H4 (cell line): ENCODE data around the gene ARL5C. TPM values are rescaled to one million over a fixed set of nuclear protein-coding genes. Genes with fewer than 3 reads are reported as not detected.
"Not testable (repeated sequence)": the region's sequence is repeated elsewhere in the genome, so short reads cannot be mapped to it uniquely, and the experiment has no call there.

ENCODE experiments used
- DNase-seq: peaks from one replicate; pipeline ENCODE4 v3.0.0-alpha.2; 2015; ENCODE audit warnings: low spot score
- total RNA-seq: library from RNA; depleted of rRNA; stranded (reverse); fragments of >200 nt; shearing (Covaris generic); gene quantifications from 2 replicates; pipeline ENCODE4 v1.2.3, GENCODE V29; 2014

Gene ARL5C
- total RNA-seq, 1 experiment from 2014 or later, result not detected

GRCh38 chr17:39194089-39194984 lies 28.4 kb upstream of the ARL5C start:
- DNase-seq, result no peak

- no peak for DNase-seq
These were observed 27.4 kb upstream of the ARL5C start for GRCh38 chr17:39193346-39193745.

- no peak for DNase-seq
These were observed 26.9 kb upstream of the ARL5C start for GRCh38 chr17:39192901-39193300.

- no peak for DNase-seq
These were observed 26.0 kb upstream of the ARL5C start for GRCh38 chr17:39191750-39192510.

GRCh38 chr17:39187152-39187830 lies 21.3 kb upstream of the ARL5C start:
- no peak for DNase-seq

- DNase-seq, result no peak
These were observed 20.6 kb upstream of the ARL5C start for GRCh38 chr17:39186481-39187002.

GRCh38 chr17:39183720-39184119 lies 17.8 kb upstream of the ARL5C start:
- DNase-seq, result no peak

- DNase-seq, result no peak
These were observed 17.1 kb upstream of the ARL5C start for GRCh38 chr17:39183045-39183444.

GRCh38 chr17:39181303-39181702 lies 15.3 kb upstream of the ARL5C start:
- DNase-seq, result no peak

GRCh38 chr17:39178536-39178935 lies 12.6 kb upstream of the ARL5C start:
- DNase-seq, result no peak

- DNase-seq, result no peak
These were observed 11.3 kb upstream of the ARL5C start for GRCh38 chr17:39177256-39177655.

GRCh38 chr17:39175695-39176093 lies 9.7 kb upstream of the ARL5C start:
- no peak for DNase-seq

GRCh38 chr17:39174920-39175694 lies 9.1 kb upstream of the ARL5C start:
- DNase-seq, result peak; percentile 53

- no peak for DNase-seq
These were observed 7.7 kb upstream of the ARL5C start for GRCh38 chr17:39173526-39174274.

GRCh38 chr17:39173080-39173479 lies 7.1 kb upstream of the ARL5C start:
- DNase-seq, result no peak

GRCh38 chr17:39171933-39172332 lies 6.0 kb upstream of the ARL5C start:
- no peak for DNase-seq

GRCh38 chr17:39170558-39170957 lies 4.6 kb upstream of the ARL5C start:
- no peak for DNase-seq

- no peak for DNase-seq
These were observed 4.1 kb upstream of the ARL5C start for GRCh38 chr17:39170109-39170508.

- no peak for DNase-seq
These were observed 3.6 kb upstream of the ARL5C start for GRCh38 chr17:39169518-39169917.

- DNase-seq, result no peak
These were observed 3.1 kb upstream of the ARL5C start for GRCh38 chr17:39169101-39169500.

- not testable (repeated sequence) for DNase-seq
These were observed 2.5 kb upstream of the ARL5C start for GRCh38 chr17:39168503-39168902.
